Fibroblast of villous mesenchyme (primary cell): ENCODE measurements around the gene PLIN1. TPM values are rescaled to one million over a fixed set of nuclear protein-coding genes. Genes with fewer than 3 reads are reported as not detected.

Experiments used
- DNase-seq: peaks from one replicate; pipeline ENCODE4 v3.0.0-alpha.2; 2010; ENCODE audit warnings: low read depth
- H3K4me3 ChIP-seq: 2 replicates; pipeline ENCODE4 v1.5.1; 2011; ENCODE audit warnings: low read depth, mild to moderate bottlenecking, low read length
- total RNA-seq: library from RNA; depleted of rRNA; stranded (reverse); fragments of >200 nt; gene quantifications from 2 replicates; pipeline ENCODE4 v1.2.3, GENCODE V29; 2012
- TF ChIP-seq, protein P1 (sequence below): IDR thresholded peaks from 2 replicates; pipeline ENCODE4 v1.5.1; 2012; ENCODE audit warnings: low read depth, mild to moderate bottlenecking, low read length; ENCODE audit not compliant: insufficient read depth

PLIN1 gene
- total RNA-seq, 1 donor, result 0.43 TPM

DNA sequence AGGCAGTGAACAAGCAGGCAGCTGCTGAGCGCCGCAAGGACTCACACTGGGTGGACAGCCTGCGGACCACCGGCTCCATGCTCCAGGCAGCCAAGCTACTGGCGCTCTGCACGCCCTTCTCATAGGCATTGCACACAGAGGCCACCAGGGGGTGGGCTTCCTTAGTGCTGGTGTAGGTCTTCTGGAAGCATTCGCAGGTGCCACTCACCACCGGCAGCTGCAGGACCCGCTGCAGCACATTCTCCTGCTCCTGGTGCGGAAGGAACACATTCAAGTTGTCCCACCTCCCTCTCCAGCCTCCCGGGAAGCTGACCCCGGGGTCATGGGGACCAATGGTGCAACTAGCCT lies 6.0 kb downstream of the PLIN1 start:
- peak; percentile 32 for DNase-seq
- no peak overlapping the region for H3K4me3 ChIP-seq
- TF ChIP-seq, protein P1, sequence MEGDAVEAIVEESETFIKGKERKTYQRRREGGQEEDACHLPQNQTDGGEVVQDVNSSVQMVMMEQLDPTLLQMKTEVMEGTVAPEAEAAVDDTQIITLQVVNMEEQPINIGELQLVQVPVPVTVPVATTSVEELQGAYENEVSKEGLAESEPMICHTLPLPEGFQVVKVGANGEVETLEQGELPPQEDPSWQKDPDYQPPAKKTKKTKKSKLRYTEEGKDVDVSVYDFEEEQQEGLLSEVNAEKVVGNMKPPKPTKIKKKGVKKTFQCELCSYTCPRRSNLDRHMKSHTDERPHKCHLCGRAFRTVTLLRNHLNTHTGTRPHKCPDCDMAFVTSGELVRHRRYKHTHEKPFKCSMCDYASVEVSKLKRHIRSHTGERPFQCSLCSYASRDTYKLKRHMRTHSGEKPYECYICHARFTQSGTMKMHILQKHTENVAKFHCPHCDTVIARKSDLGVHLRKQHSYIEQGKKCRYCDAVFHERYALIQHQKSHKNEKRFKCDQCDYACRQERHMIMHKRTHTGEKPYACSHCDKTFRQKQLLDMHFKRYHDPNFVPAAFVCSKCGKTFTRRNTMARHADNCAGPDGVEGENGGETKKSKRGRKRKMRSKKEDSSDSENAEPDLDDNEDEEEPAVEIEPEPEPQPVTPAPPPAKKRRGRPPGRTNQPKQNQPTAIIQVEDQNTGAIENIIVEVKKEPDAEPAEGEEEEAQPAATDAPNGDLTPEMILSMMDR, result peak; percentile 66

DNA sequence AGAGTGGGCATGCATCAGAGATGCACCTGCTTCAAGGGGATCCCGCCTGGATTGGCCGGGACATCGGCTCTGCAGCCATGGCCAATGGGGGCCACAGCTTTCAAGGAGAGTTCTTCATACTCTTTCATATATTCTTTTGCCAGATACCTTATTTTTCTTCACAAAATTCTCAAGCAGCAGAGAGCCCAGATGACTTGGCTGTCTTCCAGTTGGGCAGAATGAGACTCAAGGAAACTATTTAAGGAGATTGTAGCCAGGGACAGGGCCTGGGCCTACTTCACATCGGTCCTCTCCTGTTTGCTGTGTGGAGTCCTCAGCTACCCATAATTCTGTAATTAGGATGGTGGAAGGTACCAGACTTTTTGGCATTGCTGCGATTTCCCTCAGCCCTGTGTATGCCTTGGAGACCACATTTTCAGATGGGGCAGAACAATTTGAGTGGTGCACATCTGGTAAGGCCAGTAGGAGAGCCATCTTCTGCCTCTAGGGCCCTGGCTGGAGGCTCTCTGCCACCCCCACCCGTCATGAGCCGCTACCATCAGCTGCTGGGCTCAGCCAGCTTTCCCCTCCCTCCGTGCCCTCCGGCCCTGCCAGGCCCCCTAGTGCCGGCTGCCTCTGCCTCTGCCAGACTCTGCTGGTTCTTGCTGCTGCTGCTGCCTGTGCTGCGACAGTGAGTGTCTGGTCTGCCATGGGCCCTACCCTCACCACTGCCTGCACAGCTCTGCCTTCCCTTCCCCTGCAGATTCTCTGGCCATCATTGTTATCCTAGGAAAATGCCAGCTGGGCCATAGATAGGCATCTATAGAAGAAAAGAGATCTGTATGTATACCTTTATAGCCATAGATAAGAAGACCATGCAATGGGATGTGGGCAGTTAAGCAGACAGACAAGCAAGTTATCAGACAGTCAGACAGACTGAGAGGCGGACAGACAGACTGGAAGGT lies 6.7 kb downstream of the PLIN1 start:
- DNase-seq, result peak; percentile 16
- H3K4me3 ChIP-seq, result no peak overlapping the region
- TF ChIP-seq, protein P1, result no peak

DNA sequence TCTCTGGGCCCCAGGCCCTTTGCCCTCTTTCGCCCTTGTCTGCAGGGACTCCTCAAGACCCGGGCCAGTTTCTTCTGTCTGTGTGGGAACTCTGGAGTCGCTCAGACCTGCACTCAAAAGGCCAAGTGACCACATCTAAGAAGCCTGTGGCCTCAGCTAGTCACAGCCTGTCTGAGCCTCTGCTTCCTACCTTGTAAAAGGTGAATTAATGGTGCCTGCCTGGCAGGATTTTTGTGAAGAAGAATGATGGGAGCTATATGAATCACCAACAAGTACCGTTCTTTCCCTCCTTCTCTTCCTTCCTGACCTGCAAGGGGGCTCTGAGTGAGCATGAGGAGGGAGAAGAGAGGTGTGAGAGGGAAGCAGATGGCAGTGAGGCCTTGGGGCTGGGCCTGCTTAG lies 7.5 kb downstream of the PLIN1 start:
- DNase-seq, result no peak
- TF ChIP-seq, protein P1, result no peak
- H3K4me3 ChIP-seq, result no peak overlapping the region

DNA sequence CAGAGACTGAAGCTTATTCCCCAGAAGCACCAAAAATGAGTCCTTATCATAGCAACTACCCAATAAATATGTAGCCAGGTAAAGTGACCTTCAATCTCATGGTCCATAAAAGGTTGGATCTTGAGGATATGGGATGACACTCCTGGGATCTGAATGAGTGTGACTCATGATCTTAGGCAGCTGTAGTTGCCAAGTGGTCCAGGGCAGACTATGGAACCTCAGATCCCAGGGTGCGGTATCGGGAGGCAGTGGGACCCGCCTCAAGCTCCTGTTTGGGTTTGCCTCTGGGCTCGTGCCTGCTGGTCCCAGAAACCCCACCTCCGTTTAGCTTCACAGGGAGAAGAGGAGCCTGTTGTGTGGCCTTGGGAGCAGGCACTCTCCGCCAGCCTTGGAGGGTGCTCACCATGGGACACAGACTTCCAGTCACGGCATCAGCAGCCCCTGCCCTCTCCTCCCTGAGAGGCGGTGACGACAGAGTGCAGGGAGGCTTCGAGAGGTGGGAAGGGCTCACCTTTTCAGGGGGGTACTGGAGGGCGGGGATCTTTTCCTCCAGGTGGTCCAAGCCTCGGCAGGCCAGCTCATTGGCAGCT lies 8.1 kb downstream of the PLIN1 start:
- DNase-seq, result no peak
- no peak overlapping the region for H3K4me3 ChIP-seq
- TF ChIP-seq, protein P1, result no peak

DNA sequence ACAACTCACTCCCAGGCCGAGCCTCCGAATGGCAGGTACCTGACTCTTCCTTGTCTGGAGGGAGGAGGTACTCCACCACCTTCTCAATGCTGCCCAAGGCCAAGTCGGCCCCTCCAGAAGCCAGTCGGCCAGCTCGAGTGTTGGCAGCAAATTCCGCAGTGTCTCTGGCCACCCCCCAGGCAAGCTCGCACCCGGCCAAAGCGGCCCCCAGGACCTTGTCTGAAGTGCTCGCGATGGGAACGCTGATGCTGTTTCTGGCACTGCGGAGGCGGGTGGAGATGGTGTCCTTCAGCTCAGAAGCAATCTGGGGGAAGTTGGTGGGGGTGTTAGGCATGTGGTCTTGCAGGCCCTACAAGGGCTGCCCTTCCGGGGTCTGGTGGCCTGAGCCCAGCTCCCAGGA lies 9.2 kb downstream of the PLIN1 start:
- TF ChIP-seq, protein P1, result no peak
- no peak for DNase-seq
- no peak overlapping the region for H3K4me3 ChIP-seq

DNA sequence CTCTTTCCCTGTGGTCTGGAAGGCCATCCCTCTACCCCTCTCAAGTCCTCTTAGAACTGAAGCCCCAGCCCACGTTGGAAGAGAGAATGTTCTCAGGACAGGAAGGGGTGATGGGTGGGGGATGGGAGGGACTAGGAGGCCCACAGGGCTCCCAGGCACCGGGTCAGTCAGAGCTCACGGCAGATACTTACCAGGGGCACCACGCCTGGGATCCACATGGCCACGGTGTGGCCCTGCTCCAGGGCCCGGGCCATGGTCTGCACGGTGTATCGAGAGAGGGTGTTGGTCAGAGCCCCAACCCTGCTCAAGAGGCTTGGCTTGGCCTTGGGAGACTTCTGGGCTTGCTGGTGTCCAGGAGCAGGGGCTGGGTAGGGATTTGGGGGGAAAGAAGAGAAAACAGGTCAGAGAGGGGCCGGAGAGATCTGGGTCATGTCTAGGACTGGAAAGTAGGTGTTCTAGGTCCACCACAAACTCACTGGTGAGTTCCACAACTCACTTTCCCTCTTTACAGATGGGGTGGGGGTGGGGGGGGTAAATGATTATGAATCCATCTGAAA lies 9.8 kb downstream of the PLIN1 start:
- DNase-seq, result no peak
- TF ChIP-seq, protein P1, result no peak
- no peak overlapping the region for H3K4me3 ChIP-seq
